HepG2 (cell line): ENCODE measurements around the gene C5. TPM values are rescaled to one million over a fixed set of nuclear protein-coding genes. Genes with fewer than 3 reads are reported as not detected.

Experiments
- ATAC-seq: fragments of 200-7000 bp; cut with Tn5 transposase; 3 replicates; pipeline ENCODE4 v1.9.1; 2020; ENCODE audit warnings: mild to moderate bottlenecking, moderate library complexity
- BruUV-seq: library from RNA; stranded (reverse); fragments of 400-500 nt; replicated peaks from 2 replicates; lab custom pipeline; 2021; lab: Mats Ljungman, UMichigan
- CTCF ChIA-PET: fragments of 300-600 bp; formaldehyde crosslinking; extraction: SDS; loops from one replicate; lab custom pipeline; 2021; ENCODE audit warnings: low total read pairs, inconsistent platforms, low intra/inter-chr PET ratio; lab: Yijun Ruan, JAX
- POLR2A ChIA-PET: fragments of 350-600 bp; sonication (Branson Sonifier 250); formaldehyde crosslinking; loops from one replicate; lab custom pipeline; 2020; ENCODE audit warnings: antibody characterized with exemption, inconsistent platforms; lab: Yijun Ruan, JAX
- DNase-seq: peaks from one replicate; pipeline ENCODE4 v3.0.0-alpha.2; 2015; ENCODE audit warnings: low spot score
- FAIRE-seq: peaks from 3 replicates; lab custom pipeline; 2011; peaks lifted over from hg19 to GRCh38; lab: Jason Lieb, UNC
- H2AFZ ChIP-seq: one replicate; pipeline ENCODE4 v1.6.1; 2011; ENCODE audit warnings: low read length, inconsistent platforms
- H3K27ac ChIP-seq: fragments of 300-600 bp; 3 replicates; pipeline ENCODE4 v1.8.0; 2011; ENCODE audit warnings: mixed run types, mild to moderate bottlenecking, mixed read lengths, low read length, inconsistent platforms; ENCODE audit not compliant: insufficient read depth; ENCODE audit errors: extremely low read length
- H3K27me3 ChIP-seq, 2 experiments: fragments of 200-600 bp in 1 of 2; 2 replicates in 1 of 2; 3 replicates in 1 of 2; pipeline versions ENCODE4 v1.6.0 to v1.8.0; 2011; ENCODE audit warnings: low read length in 2 of 2, mild to moderate bottlenecking in 2 of 2, moderate library complexity in 2 of 2, inconsistent platforms in 1 of 2; ENCODE audit not compliant: insufficient read depth in 2 of 2, control insufficient read depth in 1 of 2
- H3K36me3 ChIP-seq, 2 experiments: fragments of 200-600 bp in 1 of 2; replicated peaks in 1 of 2; 2 replicates in 1 of 2; 3 replicates in 1 of 2; pipeline versions ENCODE4 v1.5.1 to v1.8.0; 2011; ENCODE audit warnings: low read length in 2 of 2, inconsistent platforms in 1 of 2; ENCODE audit not compliant: insufficient read depth in 2 of 2, control insufficient read depth in 1 of 2
- H3K4me1 ChIP-seq: 2 replicates; pipeline ENCODE4 v1.5.1; 2012; ENCODE audit warnings: low read length, inconsistent platforms; ENCODE audit not compliant: insufficient read depth
- H3K4me2 ChIP-seq: 2 replicates; pipeline ENCODE4 v1.6.0; 2011; ENCODE audit warnings: low read depth, low read length, inconsistent platforms
- H3K4me3 ChIP-seq, 3 experiments: fragments of 200-600 bp in 1 of 3; sonication (generic), shearing (Covaris generic) in 1 of 3; replicated peaks in 1 of 3; 2 replicates each; pipeline ENCODE4 v1.5.1; 2011 to 2016; ENCODE audit warnings: low read length in 3 of 3, inconsistent platforms in 2 of 3, low read depth in 2 of 3, mild to moderate bottlenecking in 2 of 3, control low read depth in 1 of 3, mixed read lengths in 1 of 3; ENCODE audit not compliant: insufficient read depth in 1 of 3
- H3K79me2 ChIP-seq: one replicate; pipeline ENCODE4 v1.6.1; 2011; ENCODE audit warnings: low read length, inconsistent platforms; ENCODE audit not compliant: insufficient read depth
- H3K9ac ChIP-seq: 2 replicates; pipeline ENCODE4 v1.6.0; 2011; ENCODE audit warnings: mild to moderate bottlenecking, low read depth, low read length, inconsistent platforms; ENCODE audit not compliant: insufficient read depth
- H3K9me3 ChIP-seq: 2 replicates; pipeline ENCODE4 v1.5.1; 2012; ENCODE audit warnings: mild to moderate bottlenecking, low read length
- H4K20me1 ChIP-seq: 2 replicates; pipeline ENCODE4 v1.6.0; 2011; ENCODE audit warnings: inconsistent platforms, mild to moderate bottlenecking, low read length, moderate library complexity; ENCODE audit not compliant: insufficient read depth
- E2F1 ChIP-seq: sonication (generic); formaldehyde crosslinking; IDR thresholded peaks from 2 replicates; pipeline ENCODE4 v1.5.0; 2020; ENCODE audit warnings: missing genetic modification reagents
- FOXA3 ChIP-seq: IDR thresholded peaks from 2 replicates; pipeline ENCODE4 v1.6.1; 2016; ENCODE audit warnings: missing genetic modification reagents, missing compliant biosample characterization
- HNF4G ChIP-seq, 2 experiments: sonication (generic) in 1 of 2; formaldehyde crosslinking in 1 of 2; IDR thresholded peaks; 2 replicates each; pipeline versions ENCODE4 v1.4.0 to v1.6.1; 2011 to 2020; ENCODE audit warnings: borderline replicate concordance in 2 of 2, low read depth in 2 of 2, mild to moderate bottlenecking in 2 of 2, low read length in 1 of 2, missing genetic modification reagents in 1 of 2, moderate library complexity in 1 of 2
- RCOR2 ChIP-seq: IDR thresholded peaks from 2 replicates; pipeline ENCODE4 v1.6.1; 2016; ENCODE audit warnings: missing biosample characterization, missing genetic modification reagents
- SATB2 ChIP-seq: sonication (generic); formaldehyde crosslinking; IDR thresholded peaks from 2 replicates; pipeline ENCODE4 v1.5.0; 2020; ENCODE audit warnings: missing genetic modification reagents
- TCF7L2 ChIP-seq: IDR thresholded peaks from 2 replicates; pipeline ENCODE4 v1.6.1; 2011; ENCODE audit warnings: mild to moderate bottlenecking, low read depth, low read length, moderate library complexity
- ZBTB46 ChIP-seq: sonication (generic); formaldehyde crosslinking; IDR thresholded peaks from 2 replicates; pipeline ENCODE4 v1.4.0; 2020; ENCODE audit warnings: mild to moderate bottlenecking, missing genetic modification reagents, borderline replicate concordance
- ZNF619 ChIP-seq: sonication (generic); formaldehyde crosslinking; IDR thresholded peaks from 2 replicates; pipeline ENCODE4 v1.4.0; 2020; ENCODE audit warnings: mild to moderate bottlenecking, missing genetic modification reagents
- ZSCAN20 ChIP-seq: sonication (generic); formaldehyde crosslinking; IDR thresholded peaks from 2 replicates; pipeline ENCODE4 v1.4.0; 2020; ENCODE audit warnings: missing genetic modification reagents, mild to moderate bottlenecking, borderline replicate concordance
- WGBS: methylation state at CpG from one replicate; pipeline ENCODE4 v1.1.6; 2017; ENCODE audit warnings: low lambda C conversion rate; 5-methylcytosine and 5-hydroxymethylcytosine counted together
- in situ Hi-C: cut with HindIII; loops from 2 replicates; pipeline ENCODE4 v1.10.0; 2017; ENCODE audit warnings: low pct_unique_long_range_greater_than_20kb; ENCODE audit not compliant: extremely low pct_ligation_motif_present
- intact Hi-C: fragments of 100-400 bp; cut with micrococcal nuclease; formaldehyde crosslinking; loops from one replicate; pipeline ENCODE4 v1.10.0; 2022; ENCODE audit not compliant: unreplicated experiment
- polyA plus RNA-seq, 8 experiments: library from polyadenylated mRNA; depleted of rRNA in 3 of 8; stranded (reverse) in 7 of 8; unstranded in 1 of 8; fragments of >200 nt; fragmentation: Illumina TruSeq in 4 of 8; extraction: Trizol in 4 of 8; gene quantifications; 2 replicates each; pipeline versions ENCODE4 v1.2.1 to v1.2.3, GENCODE V29; 2011 to 2016; ENCODE audit warnings: low read depth in 4 of 8, missing spikeins in 1 of 8, mixed read lengths in 1 of 8; ENCODE audit not compliant: insufficient read depth in 1 of 8
- total RNA-seq, 5 experiments: library from RNA; depleted of rRNA; stranded (reverse); fragments of >200 nt; fragmentation: Illumina TruSeq; extraction: Trizol; gene quantifications; 2 replicates each; pipeline ENCODE4 v1.2.3, GENCODE V29; 2016; ENCODE audit warnings: low read depth in 1 of 5

C5 gene
- total and polyA plus RNA-seq, 2 of the 13 experiments (the other 11 are each of a cell fraction or from before 2014, with no cell fraction given) = 57.6 to 192 TPM

GRCh38 chr9:120965344-120966012 is 84.6 kb downstream of the C5 start (continued):
- TF ChIP-seq TCF7L2 = no peak
- TF ChIP-seq, all 625 proteins: peak for 0

GRCh38 chr9:120961936-120962335 is 88.1 kb downstream of the C5 start:
- peaks cover 11 to 78% of the 10 kb centered on the region in 2 experiments for H3K36me3 ChIP-seq
- ChIA-PET POLR2A (no interaction called here), CTCF (no interaction called here)
- ATAC-seq (no peak), FAIRE-seq (no peak), DNase-seq (no peak)
- TF ChIP-seq E2F1 (no peak), SATB2 (CRISPR knock-in tag) (no peak), ZSCAN20 (no peak)
- H3K79me2 ChIP-seq = no peaks in the 10 kb centered on the region
- H2AFZ ChIP-seq = no peak overlapping the region
- no TSS peak for BruUV-seq
- H3K9me3 ChIP-seq = no peaks in the 10 kb centered on the region
- no peak overlapping the region for H3K4me2 ChIP-seq
- H3K27me3 ChIP-seq = no peaks in the 10 kb centered on the region
- H3K27ac ChIP-seq = no peak overlapping the region
- no peaks in the 10 kb centered on the region for H3K4me1 ChIP-seq
- H3K4me3 ChIP-seq = no peak overlapping the region
- H3K9ac ChIP-seq = no peak overlapping the region
- intact Hi-C loops = no loop called here
- in situ Hi-C loops = no loop called here
- no peaks in the 10 kb centered on the region for H4K20me1 ChIP-seq
- WGBS = 99% methylated on average over 3 of the region's 3 CpGs

- DNase-seq = no peak
- intact Hi-C loops (no loop called here), in situ Hi-C loops (no loop called here)
- H3K79me2 ChIP-seq = no peaks in the 10 kb centered on the region
- no peaks in the 10 kb centered on the region for H4K20me1 ChIP-seq
- H3K9me3 ChIP-seq = no peaks in the 10 kb centered on the region
- no peaks in the 10 kb centered on the region for H3K4me1 ChIP-seq
- FAIRE-seq = no peak
- no peak overlapping the region for H3K27ac ChIP-seq
- WGBS = 89% methylated on average over 1 of the region's 1 CpG
- no peak overlapping the region for H3K9ac ChIP-seq
- no peak for ATAC-seq
- ChIA-PET CTCF (no interaction called here), POLR2A (no interaction called here)
- no peak overlapping the region for H3K4me2 ChIP-seq
- H3K27me3 ChIP-seq = no peaks in the 10 kb centered on the region
- H3K36me3 ChIP-seq = peaks cover 7 to 74% of the 10 kb centered on the region in 2 experiments
- no peak overlapping the region for H2AFZ ChIP-seq
- BruUV-seq = no TSS peak
- no peak overlapping the region for H3K4me3 ChIP-seq
- no peak for TF ChIP-seq ZNF619
- TF ChIP-seq HNF4G (IDR thresholded peaks at IDR 0.05; ENCODE audit: borderline replicate concordance, low read depth, low read length) = no peak
- TF ChIP-seq HNF4G (CRISPR knock-in tag; IDR thresholded peaks at IDR 0.05; ENCODE audit: borderline replicate concordance, low read depth) = no peak
- TF ChIP-seq ZBTB46 (CRISPR knock-in tag) = no peak
- no peak for TF ChIP-seq RCOR2 (CRISPR knock-in tag)
- TF ChIP-seq FOXA3 (CRISPR knock-in tag) = no peak
Observed at GRCh38 chr9:120960001-120960400, 90.1 kb downstream of the C5 start.
